GM08714 (cell line): ENCODE measurements around the gene ST6GAL1.
"Not testable (repeated sequence)": the region's sequence is repeated elsewhere in the genome, so short reads cannot be mapped to it uniquely, and the experiment has no call there.

Experiments used
- H3K4me3 ChIP-seq: fragments of 200-500 bp; sonication (Bioruptor generic); 2 replicates; pipeline ENCODE4 v1.5.1; 2014; ENCODE audit warnings: mild to moderate bottlenecking, low read length, inconsistent platforms
- ZNF274 ChIP-seq: IDR thresholded peaks from 2 replicates; pipeline ENCODE4 v1.6.1; 2012; ENCODE audit warnings: mild to moderate bottlenecking, low read depth, low read length

Gene ST6GAL1

GRCh38 chr3:186965141-186965879 lies 35.0 kb downstream of the ST6GAL1 start:
- no peak overlapping the region for H3K4me3 ChIP-seq
- TF ChIP-seq ZNF274 = no peak

GRCh38 chr3:186966406-186966805 lies 36.1 kb downstream of the ST6GAL1 start:
- TF ChIP-seq ZNF274 = no peak
- H3K4me3 ChIP-seq = no peak overlapping the region

GRCh38 chr3:186967236-186967635 lies 36.9 kb downstream of the ST6GAL1 start:
- not testable (repeated sequence) for H3K4me3 ChIP-seq

GRCh38 chr3:186967686-186968085 lies 37.4 kb downstream of the ST6GAL1 start:
- H3K4me3 ChIP-seq = no peak overlapping the region
- TF ChIP-seq ZNF274 = no peak

GRCh38 chr3:186969607-186970006 lies 39.3 kb downstream of the ST6GAL1 start:
- no peak for TF ChIP-seq ZNF274
- H3K4me3 ChIP-seq = no peak overlapping the region

GRCh38 chr3:186971106-186971505 lies 40.8 kb downstream of the ST6GAL1 start:
- not testable (repeated sequence) for H3K4me3 ChIP-seq

GRCh38 chr3:186971578-186971977 lies 41.3 kb downstream of the ST6GAL1 start:
- no peak for TF ChIP-seq ZNF274
- H3K4me3 ChIP-seq = no peak overlapping the region

- no peak overlapping the region for H3K4me3 ChIP-seq
- no peak for TF ChIP-seq ZNF274
These were observed 43.4 kb downstream of the ST6GAL1 start for GRCh38 chr3:186973702-186974101.

- no peak overlapping the region for H3K4me3 ChIP-seq
- TF ChIP-seq ZNF274 = no peak
These were observed 44.5 kb downstream of the ST6GAL1 start for GRCh38 chr3:186974824-186975313.

GRCh38 chr3:186975726-186976125 lies 45.4 kb downstream of the ST6GAL1 start:
- no peak overlapping the region for H3K4me3 ChIP-seq
- no peak for TF ChIP-seq ZNF274

- no peak for TF ChIP-seq ZNF274
- no peak overlapping the region for H3K4me3 ChIP-seq
These were observed 46.8 kb downstream of the ST6GAL1 start for GRCh38 chr3:186976837-186977750.

- H3K4me3 ChIP-seq = no peak overlapping the region
- no peak for TF ChIP-seq ZNF274
These were observed 48.4 kb downstream of the ST6GAL1 start for GRCh38 chr3:186978712-186979111.

- no peak for TF ChIP-seq ZNF274
- no peak overlapping the region for H3K4me3 ChIP-seq
These were observed 49.5 kb downstream of the ST6GAL1 start for GRCh38 chr3:186979852-186980251.

- TF ChIP-seq ZNF274 = no peak
- H3K4me3 ChIP-seq = no peak overlapping the region
These were observed 50.7 kb downstream of the ST6GAL1 start for GRCh38 chr3:186980989-186981388.

GRCh38 chr3:186983659-186984058 lies 53.3 kb downstream of the ST6GAL1 start:
- H3K4me3 ChIP-seq = no peak overlapping the region
- no peak for TF ChIP-seq ZNF274
